H1 (cell line): Measurements from ENCODE around the gene ZNF385B. TPM values are rescaled to one million over a fixed set of nuclear protein-coding genes. Genes with fewer than 3 reads are reported as not detected.

ENCODE experiments used
- CTCF ChIA-PET: fragments of 300-600 bp; sonication (Branson Sonifier 250); formaldehyde crosslinking; loops from one replicate; lab custom pipeline; 2021; ENCODE audit not compliant: partially characterized antibody; lab: Charles Lee
- POLR2A ChIA-PET: fragments of 300-600 bp; sonication (Branson Sonifier 250); formaldehyde crosslinking; loops from one replicate; lab custom pipeline; 2021; ENCODE audit warnings: inconsistent platforms; ENCODE audit not compliant: partially characterized antibody; lab: Charles Lee
- DNase-seq, 2 experiments: peaks; one replicate each; pipeline versions ENCODE4 v3.0.0 to v3.0.0-alpha.2; 2010 to 2022; ENCODE audit warnings: low spot score in 2 of 2, low read depth in 1 of 2, mixed read lengths in 1 of 2
- FAIRE-seq: peaks from 2 replicates; lab custom pipeline; 2011; peaks lifted over from hg19 to GRCh38; lab: Jason Lieb, UNC
- H2AFZ ChIP-seq: 2 replicates; pipeline ENCODE4 v1.8.1; 2012; ENCODE audit warnings: low read length, inconsistent platforms
- H2AK5ac ChIP-seq: 2 replicates; pipeline ENCODE4 v1.6.1; 2013; ENCODE audit warnings: low read depth, low read length
- H2BK120ac ChIP-seq: replicated peaks from 2 replicates; pipeline ENCODE3; 2013; ENCODE audit warnings: low read depth, low read length, inconsistent platforms
- H2BK12ac ChIP-seq: 2 replicates; pipeline ENCODE4 v1.6.1; 2013; ENCODE audit warnings: low read depth, low read length
- H2BK15ac ChIP-seq: 2 replicates; pipeline ENCODE4 v1.6.1; 2013; ENCODE audit warnings: low read length
- H2BK20ac ChIP-seq: 2 replicates; pipeline ENCODE4 v1.6.1; 2013; ENCODE audit warnings: low read length
- H2BK5ac ChIP-seq: 2 replicates; pipeline ENCODE4 v1.6.1; 2013; ENCODE audit warnings: low read depth, low read length
- H3K14ac ChIP-seq: 2 replicates; pipeline ENCODE4 v1.6.1; 2013; ENCODE audit warnings: inconsistent platforms; ENCODE audit not compliant: insufficient read length
- H3K18ac ChIP-seq: 2 replicates; pipeline ENCODE4 v1.6.1; 2013; ENCODE audit warnings: low read length; ENCODE audit errors: extremely low read depth
- H3K23ac ChIP-seq: 2 replicates; pipeline ENCODE4 v1.6.1; 2013; ENCODE audit warnings: inconsistent platforms; ENCODE audit not compliant: insufficient read length
- H3K23me2 ChIP-seq: 2 replicates; pipeline ENCODE4 v1.6.1; 2013; ENCODE audit warnings: low read depth, low read length
- H3K27ac ChIP-seq: 2 replicates; pipeline ENCODE4 v1.6.1; 2011; ENCODE audit warnings: low read depth, low read length, inconsistent platforms
- H3K27me3 ChIP-seq, 4 experiments: replicated peaks in 1 of 4; 1 replicate in 1 of 4; 2 replicates in 3 of 4; pipeline versions ENCODE4 v1.6.1 to v1.8.1; 2011 to 2013; ENCODE audit warnings: low read length in 3 of 4, mild to moderate bottlenecking in 3 of 4, inconsistent platforms in 2 of 4, mixed read lengths in 2 of 4, moderate library complexity in 1 of 4; ENCODE audit not compliant: control insufficient read depth in 3 of 4, insufficient read depth in 3 of 4; ENCODE audit errors: extremely low read depth in 1 of 4
- H3K36me3 ChIP-seq, 4 experiments: 2 replicates each; pipeline versions ENCODE4 v1.6.1 to v1.8.1; 2011 to 2013; ENCODE audit warnings: mild to moderate bottlenecking in 4 of 4, low read length in 3 of 4, moderate library complexity in 2 of 4, control low read depth in 1 of 4, inconsistent platforms in 1 of 4; ENCODE audit not compliant: insufficient read depth in 4 of 4, control insufficient read depth in 2 of 4
- H3K4ac ChIP-seq: replicated peaks from 2 replicates; pipeline ENCODE3; 2013; ENCODE audit warnings: low read length, low read depth, mixed read lengths, inconsistent platforms; ENCODE audit not compliant: insufficient read length
- H3K4me1 ChIP-seq, 4 experiments: replicated peaks in 1 of 4; 1 replicate in 1 of 4; 2 replicates in 3 of 4; pipeline versions ENCODE4 v1.6.1 to v1.8.1; 2011 to 2013; ENCODE audit warnings: low read length in 3 of 4, inconsistent platforms in 2 of 4, mixed read lengths in 1 of 4; ENCODE audit not compliant: insufficient read depth in 4 of 4, control insufficient read depth in 3 of 4
- H3K4me2 ChIP-seq, 2 experiments: 2 replicates each; pipeline versions ENCODE4 v1.6.1 to v1.8.1; 2011 to 2013; ENCODE audit warnings: low read depth in 2 of 2, low read length in 2 of 2, control low read depth in 1 of 2, inconsistent platforms in 1 of 2, mild to moderate bottlenecking in 1 of 2; ENCODE audit not compliant: insufficient read depth in 1 of 2
- H3K4me3 ChIP-seq, 4 experiments: fragments of 200-600, 300-600 bp in 1 of 4; sonication (generic), shearing (Covaris generic), sonication (Bioruptor Twin) in 1 of 4; 2 replicates each; pipeline versions ENCODE4 v1.5.1 to v1.8.1; 2011 to 2016; ENCODE audit warnings: low read length in 4 of 4, low read depth in 3 of 4, control low read depth in 2 of 4, inconsistent platforms in 2 of 4, mild to moderate bottlenecking in 2 of 4, mixed read lengths in 1 of 4, moderate library complexity in 1 of 4; ENCODE audit not compliant: insufficient read depth in 2 of 4; ENCODE audit errors: extremely low read depth in 1 of 4
- H3K56ac ChIP-seq: replicated peaks from 2 replicates; pipeline ENCODE3; 2013; ENCODE audit warnings: low read depth, mild to moderate bottlenecking, mixed read lengths, low read length, inconsistent platforms; ENCODE audit not compliant: insufficient read length
- H3K79me1 ChIP-seq: 2 replicates; pipeline ENCODE4 v1.6.1; 2013; ENCODE audit warnings: low read depth, low read length, control low read depth
- H3K79me2 ChIP-seq, 2 experiments: 2 replicates each; pipeline versions ENCODE4 v1.6.1 to v1.8.1; 2012 to 2013; ENCODE audit warnings: low read length in 2 of 2, mild to moderate bottlenecking in 2 of 2, inconsistent platforms in 1 of 2; ENCODE audit not compliant: insufficient read depth in 2 of 2, control insufficient read depth in 1 of 2
- H3K9ac ChIP-seq, 4 experiments: replicated peaks in 1 of 4; 1 replicate in 1 of 4; 2 replicates in 3 of 4; pipeline versions ENCODE4 v1.6.1 to v1.8.1; 2011 to 2013; ENCODE audit warnings: low read depth in 3 of 4, low read length in 3 of 4, control low read depth in 2 of 4, mild to moderate bottlenecking in 2 of 4, moderate library complexity in 2 of 4, inconsistent platforms in 1 of 4; ENCODE audit errors: extremely low read depth in 1 of 4
- H3K9me3 ChIP-seq, 2 experiments: 2 replicates each; pipeline versions ENCODE4 v1.6.1 to v1.8.1; 2012 to 2013; ENCODE audit warnings: mild to moderate bottlenecking in 2 of 2, moderate library complexity in 2 of 2, control low read depth in 1 of 2, inconsistent platforms in 1 of 2, low read depth in 1 of 2, low read length in 1 of 2, mixed read lengths in 1 of 2; ENCODE audit not compliant: insufficient read depth in 2 of 2
- H4K20me1 ChIP-seq, 2 experiments: replicated peaks in 1 of 2; 2 replicates each; pipeline versions ENCODE3 to v1.8.1; 2011 to 2013; ENCODE audit warnings: inconsistent platforms in 2 of 2, low read length in 2 of 2, mild to moderate bottlenecking in 1 of 2; ENCODE audit not compliant: insufficient read depth in 2 of 2, control insufficient read depth in 1 of 2
- H4K5ac ChIP-seq: 2 replicates; pipeline ENCODE4 v1.6.1; 2013; ENCODE audit warnings: low read length, low read depth, mixed read lengths, inconsistent platforms; ENCODE audit not compliant: insufficient read length
- H4K8ac ChIP-seq: 2 replicates; pipeline ENCODE4 v1.8.0; 2013; ENCODE audit warnings: mild to moderate bottlenecking, moderate library complexity, low read length, inconsistent platforms; ENCODE audit not compliant: insufficient read depth; ENCODE audit errors: extremely low read depth
- H4K91ac ChIP-seq: replicated peaks from 2 replicates; pipeline ENCODE3; 2013; ENCODE audit warnings: low read length, mixed read lengths, inconsistent platforms; ENCODE audit not compliant: insufficient read length
- CREB1 ChIP-seq: IDR thresholded peaks from 2 replicates; pipeline ENCODE4 v1.6.1; 2012; ENCODE audit warnings: inconsistent platforms
- SIRT6 ChIP-seq: IDR thresholded peaks from one replicate; pipeline ENCODE4 v1.7.1; 2012; ENCODE audit warnings: low read length, inconsistent platforms
- WGBS, 2 experiments: shearing (Covaris generic) in 1 of 2; methylation state at CpG; one replicate each; pipeline versions ENCODE4 v1.1.6 to v1.1.7; 2013 to 2015; ENCODE audit warnings: low lambda C conversion rate in 2 of 2, mixed read lengths in 2 of 2, inconsistent platforms in 1 of 2, low coverage in 1 of 2, missing lambda C conversion rate in 1 of 2; ENCODE audit not compliant: insufficient replicate concordance in 2 of 2, insufficient coverage in 1 of 2, insufficient read length in 1 of 2; ENCODE audit errors: extremely low coverage in 1 of 2, missing lambda C conversion rate in 1 of 2; 5-methylcytosine and 5-hydroxymethylcytosine counted together
- polyA plus RNA-seq, 7 experiments: library from polyadenylated mRNA; depleted of rRNA in 3 of 7; stranded (reverse) in 5 of 7; unstranded in 2 of 7; fragments of >200 nt in 5 of 7; fragments of 200-250 nt in 2 of 7; gene quantifications; 1 replicate in 5 of 7; 2 replicates in 1 of 7; 4 replicates in 1 of 7; pipeline versions ENCODE4 v1.2.1 to v1.2.3, GENCODE V29; 2011 to 2013; ENCODE audit warnings: missing spikeins in 2 of 7, mixed read lengths in 2 of 7
- total RNA-seq: library from RNA; stranded (reverse); fragmentation: NEBNext Ultra II Directional; extraction: Animal tissue kit (Norgen Biotek cat#: 25700); gene quantifications from 2 replicates; pipeline ENCODE4 v1.2.1, GENCODE V29; 2021

ZNF385B gene
- total and polyA plus RNA-seq, 2 of the 8 experiments (the other 6 are each of a cell fraction or from before 2014, with no cell fraction given) = 1.1 to 3.7 TPM

GRCh38 chr2:179768765-179769164, 92.6 kb downstream of the ZNF385B start:
- Histone ChIP-seq H4K20me1 (no peaks in the 10 kb centered on the region), H4K5ac (no peak overlapping the region), H3K4me2 (no peak overlapping the region), H3K23ac (no peak overlapping the region), H3K14ac (no peak overlapping the region), H3K18ac (no peak overlapping the region), H3K4ac (no peak overlapping the region), H2AK5ac (no peak overlapping the region), H3K9ac (no peak overlapping the region), H3K79me1 (no peaks in the 10 kb centered on the region), H3K23me2 (peaks cover under 1% of the 10 kb centered on the region; the same call in 1 of the 2 replicates), H2BK120ac (no peak overlapping the region), H2BK15ac (no peak overlapping the region), H3K4me3 (no peak overlapping the region), H3K79me2 (no peaks in the 10 kb centered on the region), H2BK12ac (no peak overlapping the region), H2BK20ac (no peak overlapping the region), H3K36me3 (no peaks in the 10 kb centered on the region; a peak in 1 of 8 replicates), H2BK5ac (no peak overlapping the region), H3K27ac (no peak overlapping the region), H2AFZ (no peak overlapping the region), H4K8ac (no peak overlapping the region), H3K9me3 (no peaks in the 10 kb centered on the region), H3K56ac (no peak overlapping the region), H3K27me3 (no peaks in the 10 kb centered on the region), H3K4me1 (peaks cover 0 to 12% (median 4%) of the 10 kb centered on the region in 4 experiments; a peak in 3 of 7 replicates), H4K91ac (no peak overlapping the region)
- POLR2A ChIA-PET = no interaction called here
- 100% methylated on average over 1 of the region's 1 CpG; no CpG with 5 or more reads in 1 of the 2 experiments for WGBS, 2 experiments
- no peak for DNase-seq
- CTCF ChIA-PET = interaction anchor here (0.9 to 1.0 kb wide), 3 partner anchors 19 to 314 kb away, joined by 3 read pairs; no protein-coding TSS in a partner anchor
- no peak for FAIRE-seq
- no peak for TF ChIP-seq CREB1
- TF ChIP-seq SIRT6 = no peak
